Measurements from ENCODE around the gene CARNS1. TPM values are rescaled to one million over a fixed set of nuclear protein-coding genes. Genes with fewer than 3 reads are reported as not detected.
A peak's percentile ranks its signal among the peaks of the same experiment; 100 is the strongest.

CARNS1 gene
- total and polyA plus RNA-seq, 2 of the 13 experiments (the other 11 are each of a cell fraction or from before 2014, with no cell fraction given): not detected

DNA sequence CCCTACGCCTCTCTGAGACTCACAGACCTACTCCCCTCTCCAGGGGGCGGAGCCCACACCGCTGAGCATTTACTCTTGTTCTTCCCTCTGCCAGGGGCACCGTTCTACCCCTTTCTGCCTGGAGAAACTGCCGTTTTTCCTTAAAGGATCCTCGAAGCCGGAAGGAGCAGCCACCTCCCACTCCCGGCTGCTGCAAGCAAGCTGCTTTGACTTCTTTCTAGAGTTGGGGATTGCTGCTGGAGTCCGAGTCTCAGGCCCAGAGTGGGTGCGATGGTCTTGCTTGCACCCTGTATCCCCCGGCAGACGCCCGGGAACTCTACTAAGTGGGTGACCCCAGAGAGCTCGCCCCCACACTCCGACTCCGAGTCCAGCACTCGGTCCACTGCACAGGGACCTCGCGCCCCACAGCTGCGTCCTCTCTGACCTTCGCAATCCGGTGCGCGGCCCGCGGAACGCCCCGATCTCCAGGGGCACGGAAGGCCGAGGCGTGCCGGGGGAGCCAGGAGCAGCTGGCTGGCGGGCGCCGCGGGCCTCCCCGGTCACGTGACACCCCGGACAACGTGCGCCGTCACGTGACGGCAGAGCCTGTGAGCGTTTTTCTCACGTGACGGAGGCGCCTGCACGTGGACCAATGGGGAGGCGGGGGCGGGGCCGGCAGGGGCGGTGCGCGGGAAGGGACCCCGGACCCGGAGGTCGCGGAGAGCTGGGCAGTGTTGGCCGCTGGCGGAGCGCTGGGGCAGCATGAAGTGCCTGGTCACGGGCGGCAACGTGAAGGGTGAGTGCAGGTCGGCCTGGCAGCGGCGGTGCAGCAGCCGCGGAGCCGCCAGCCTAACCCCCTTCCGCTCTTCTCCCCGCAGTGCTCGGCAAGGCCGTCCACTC is 23.9 kb upstream of the CARNS1 start, which contains the start of gene RAD9A (continued):
- TF ChIP-seq, protein P1, sequence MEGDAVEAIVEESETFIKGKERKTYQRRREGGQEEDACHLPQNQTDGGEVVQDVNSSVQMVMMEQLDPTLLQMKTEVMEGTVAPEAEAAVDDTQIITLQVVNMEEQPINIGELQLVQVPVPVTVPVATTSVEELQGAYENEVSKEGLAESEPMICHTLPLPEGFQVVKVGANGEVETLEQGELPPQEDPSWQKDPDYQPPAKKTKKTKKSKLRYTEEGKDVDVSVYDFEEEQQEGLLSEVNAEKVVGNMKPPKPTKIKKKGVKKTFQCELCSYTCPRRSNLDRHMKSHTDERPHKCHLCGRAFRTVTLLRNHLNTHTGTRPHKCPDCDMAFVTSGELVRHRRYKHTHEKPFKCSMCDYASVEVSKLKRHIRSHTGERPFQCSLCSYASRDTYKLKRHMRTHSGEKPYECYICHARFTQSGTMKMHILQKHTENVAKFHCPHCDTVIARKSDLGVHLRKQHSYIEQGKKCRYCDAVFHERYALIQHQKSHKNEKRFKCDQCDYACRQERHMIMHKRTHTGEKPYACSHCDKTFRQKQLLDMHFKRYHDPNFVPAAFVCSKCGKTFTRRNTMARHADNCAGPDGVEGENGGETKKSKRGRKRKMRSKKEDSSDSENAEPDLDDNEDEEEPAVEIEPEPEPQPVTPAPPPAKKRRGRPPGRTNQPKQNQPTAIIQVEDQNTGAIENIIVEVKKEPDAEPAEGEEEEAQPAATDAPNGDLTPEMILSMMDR (CRISPR knock-in tag; IDR thresholded peaks at IDR 0.05): peak; percentile 26; the same call in 1 of the 2 replicates
- TF ChIP-seq MIER2 (CRISPR knock-in tag; IDR thresholded peaks at IDR 0.05): peak; percentile 61; the same call in 1 of the 2 replicates
- peak; percentile 66; the same call in 1 of the 2 replicates for TF ChIP-seq DZIP1 (CRISPR knock-in tag; IDR thresholded peaks at IDR 0.05)
- TF ChIP-seq ZNF766 (CRISPR knock-in tag; IDR thresholded peaks at IDR 0.05; ENCODE audit: borderline replicate concordance): no peak
- no peak for TF ChIP-seq NR3C1 (CRISPR knock-in tag; IDR thresholded peaks at IDR 0.05)
- peak; percentile 93 for TF ChIP-seq ZNF879 (CRISPR knock-in tag; IDR thresholded peaks at IDR 0.05)
- TF ChIP-seq SP5 (CRISPR knock-in tag; IDR thresholded peaks at IDR 0.05; ENCODE audit: borderline replicate concordance, low read depth): peak; percentile 69; the same call in 1 of the 2 replicates
- TF ChIP-seq ZNF839 (CRISPR knock-in tag; IDR thresholded peaks at IDR 0.05; ENCODE audit: borderline replicate concordance): no peak
- TF ChIP-seq KAT7 (CRISPR knock-in tag; IDR thresholded peaks at IDR 0.05; ENCODE audit: borderline replicate concordance): no peak; the same call in 1 of the 2 replicates
- 0 out of 2 replicates have a peak, but pooled peaks have one; percentile 41 for TF ChIP-seq MAF1 (CRISPR knock-in tag; IDR thresholded peaks at IDR 0.05; ENCODE audit: borderline replicate concordance)
- TF ChIP-seq ZBTB3 (CRISPR knock-in tag; IDR thresholded peaks at IDR 0.05; ENCODE audit: borderline replicate concordance, low read depth): no peak
- TF ChIP-seq, protein P2, sequence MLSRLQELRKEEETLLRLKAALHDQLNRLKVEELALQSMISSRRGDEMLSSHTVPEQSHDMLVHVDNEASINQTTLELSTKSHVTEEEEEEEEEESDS (CRISPR knock-in tag; IDR thresholded peaks at IDR 0.05; ENCODE audit: borderline replicate concordance): peak; percentile 89; the same call in 1 of the 2 replicates
- TF ChIP-seq KDM6A (CRISPR knock-in tag; IDR thresholded peaks at IDR 0.05; ENCODE audit: low read depth): peak; percentile 19; the same call in 1 of the 2 replicates
- TF ChIP-seq, protein P3, sequence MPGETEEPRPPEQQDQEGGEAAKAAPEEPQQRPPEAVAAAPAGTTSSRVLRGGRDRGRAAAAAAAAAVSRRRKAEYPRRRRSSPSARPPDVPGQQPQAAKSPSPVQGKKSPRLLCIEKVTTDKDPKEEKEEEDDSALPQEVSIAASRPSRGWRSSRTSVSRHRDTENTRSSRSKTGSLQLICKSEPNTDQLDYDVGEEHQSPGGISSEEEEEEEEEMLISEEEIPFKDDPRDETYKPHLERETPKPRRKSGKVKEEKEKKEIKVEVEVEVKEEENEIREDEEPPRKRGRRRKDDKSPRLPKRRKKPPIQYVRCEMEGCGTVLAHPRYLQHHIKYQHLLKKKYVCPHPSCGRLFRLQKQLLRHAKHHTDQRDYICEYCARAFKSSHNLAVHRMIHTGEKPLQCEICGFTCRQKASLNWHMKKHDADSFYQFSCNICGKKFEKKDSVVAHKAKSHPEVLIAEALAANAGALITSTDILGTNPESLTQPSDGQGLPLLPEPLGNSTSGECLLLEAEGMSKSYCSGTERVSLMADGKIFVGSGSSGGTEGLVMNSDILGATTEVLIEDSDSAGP (CRISPR knock-in tag; IDR thresholded peaks at IDR 0.05; ENCODE audit: borderline replicate concordance): peak; percentile 86
- 0 out of 2 replicates have a peak, but pooled peaks have one; percentile 15 for TF ChIP-seq TCF7 (IDR thresholded peaks at IDR 0.05; ENCODE audit: low read depth)
- TF ChIP-seq ZNF292 (CRISPR knock-in tag; IDR thresholded peaks at IDR 0.05; ENCODE audit: borderline replicate concordance, low read depth): peak; percentile 38; the same call in 1 of the 2 replicates
- TF ChIP-seq MZF1 (CRISPR knock-in tag; IDR thresholded peaks at IDR 0.05; ENCODE audit: borderline replicate concordance): no peak
- peak; percentile 96 for TF ChIP-seq ZZZ3 (CRISPR knock-in tag; IDR thresholded peaks at IDR 0.05; ENCODE audit: borderline replicate concordance)
- TF ChIP-seq GABPB1 (CRISPR knock-in tag; IDR thresholded peaks at IDR 0.05): peak; percentile 89
- TF ChIP-seq GRHL1 (CRISPR knock-in tag; conservative IDR thresholded peaks at IDR 0.05): no peak
